Endothelial cell (in vitro differentiated cells): ENCODE data around the gene RLBP1. TPM values are rescaled to one million over a fixed set of nuclear protein-coding genes. Genes with fewer than 3 reads are reported as not detected.

Experiments used
- DNase-seq: peaks from one replicate; pipeline ENCODE4 v3.0.0; 2021; ENCODE audit warnings: low spot score
- H3K27ac Mint-ChIP-seq: one replicate; pipeline ENCODE4 v1.8.0; 2021; ENCODE audit warnings: mixed read lengths, inconsistent platforms; ENCODE audit not compliant: unreplicated experiment
- H3K27me3 Mint-ChIP-seq: one replicate; pipeline ENCODE4 v1.8.0; 2021; ENCODE audit warnings: mild to moderate bottlenecking, moderate library complexity, mixed read lengths, inconsistent platforms; ENCODE audit not compliant: unreplicated experiment
- H3K36me3 Mint-ChIP-seq: one replicate; pipeline ENCODE4 v1.8.0; 2021; ENCODE audit warnings: mild to moderate bottlenecking, low read depth, mixed read lengths, inconsistent platforms; ENCODE audit not compliant: unreplicated experiment
- H3K4me1 Mint-ChIP-seq: one replicate; pipeline ENCODE4 v1.8.0; 2021; ENCODE audit warnings: mild to moderate bottlenecking, mixed read lengths, inconsistent platforms; ENCODE audit not compliant: unreplicated experiment
- H3K4me3 Mint-ChIP-seq: one replicate; pipeline ENCODE4 v1.8.0; 2021; ENCODE audit warnings: mild to moderate bottlenecking, mixed read lengths, inconsistent platforms; ENCODE audit not compliant: unreplicated experiment
- H3K9me3 Mint-ChIP-seq: one replicate; pipeline ENCODE4 v1.8.0; 2021; ENCODE audit warnings: mixed read lengths, inconsistent platforms; ENCODE audit not compliant: unreplicated experiment
- CTCF ChIP-seq: fragments of 200-600 bp; sonication (generic); IDR thresholded peaks from one replicate; pipeline ENCODE4 v1.5.0; 2021; ENCODE audit warnings: antibody characterized with exemption; ENCODE audit not compliant: unreplicated experiment
- total RNA-seq: library from RNA; stranded (reverse); fragmentation: NEBNext Ultra II Directional; extraction: Animal tissue kit (Norgen Biotek cat#: 25700); gene quantifications from one replicate; pipeline ENCODE4 v1.2.1, GENCODE V29; 2021; ENCODE audit not compliant: unreplicated experiment

The RLBP1 gene
- total RNA-seq, 1 donor from 2014 or later: not detected

- H3K27me3 Mint-ChIP-seq: no peaks in the 10 kb centered on the region
- H3K36me3 Mint-ChIP-seq: no peaks in the 10 kb centered on the region
- H3K4me3 Mint-ChIP-seq: no peak overlapping the region
- TF ChIP-seq CTCF: no peak
- no peak overlapping the region for H3K27ac Mint-ChIP-seq
- H3K4me1 Mint-ChIP-seq: peaks cover 9% of the 10 kb centered on the region
- H3K9me3 Mint-ChIP-seq: no peaks in the 10 kb centered on the region
- no peak for DNase-seq
These were observed 55.7 kb downstream of the RLBP1 start for GRCh38 chr15:89165677-89166076.

DNA sequence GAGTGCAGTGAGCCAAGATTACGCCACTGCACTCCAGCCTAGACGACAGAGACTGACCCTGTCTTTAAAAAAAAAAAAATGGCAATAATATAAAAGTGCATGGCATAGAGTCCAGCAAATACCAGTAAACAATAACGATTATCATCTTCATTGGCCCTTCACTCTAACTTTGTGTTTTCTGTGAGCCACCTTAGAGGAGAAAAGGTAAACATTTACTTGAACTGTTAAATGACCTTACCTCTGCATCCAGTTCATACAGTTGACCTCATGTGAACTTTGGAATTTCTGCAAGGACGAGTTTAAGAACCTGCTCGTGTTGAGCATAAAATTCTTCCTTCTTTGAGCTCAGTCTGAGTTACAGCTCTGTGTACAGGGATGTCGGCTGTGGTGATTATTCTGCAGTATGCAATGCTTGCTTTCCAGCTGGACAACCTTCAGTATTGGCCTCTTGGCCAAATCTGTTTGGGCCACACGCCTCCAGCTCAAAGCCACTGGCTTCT is 56.6 kb downstream of the RLBP1 start:
- Mint-ChIP-seq H3K27me3 (no peaks in the 10 kb centered on the region), H3K36me3 (no peaks in the 10 kb centered on the region), H3K4me1 (peaks cover 9% of the 10 kb centered on the region), H3K4me3 (no peak overlapping the region), H3K9me3 (no peaks in the 10 kb centered on the region), H3K27ac (no peak overlapping the region)
- DNase-seq: no peak
- TF ChIP-seq CTCF: no peak

- H3K4me3 Mint-ChIP-seq: no peak overlapping the region
- no peak for TF ChIP-seq CTCF
- H3K9me3 Mint-ChIP-seq: no peaks in the 10 kb centered on the region
- no peaks in the 10 kb centered on the region for H3K36me3 Mint-ChIP-seq
- no peak overlapping the region for H3K27ac Mint-ChIP-seq
- no peaks in the 10 kb centered on the region for H3K27me3 Mint-ChIP-seq
- peaks cover 9% of the 10 kb centered on the region for H3K4me1 Mint-ChIP-seq
- DNase-seq: no peak
These were observed 57.9 kb downstream of the RLBP1 start for GRCh38 chr15:89163271-89164055.

GRCh38 chr15:89161666-89162065 is 59.7 kb downstream of the RLBP1 start:
- H3K9me3 Mint-ChIP-seq: no peaks in the 10 kb centered on the region
- no peak for TF ChIP-seq CTCF
- H3K27ac Mint-ChIP-seq: no peak overlapping the region
- no peaks in the 10 kb centered on the region for H3K36me3 Mint-ChIP-seq
- no peak overlapping the region for H3K4me3 Mint-ChIP-seq
- DNase-seq: no peak
- H3K4me1 Mint-ChIP-seq: peaks cover 6% of the 10 kb centered on the region
- no peaks in the 10 kb centered on the region for H3K27me3 Mint-ChIP-seq

Other genes starting within 250 kb of the RLBP1 start
- 32.3 TPM for gene ABHD2, start 133.1 kb downstream of the RLBP1 start, total RNA-seq
- 28.6 TPM for gene FANCI, start 22.4 kb upstream of the RLBP1 start, total RNA-seq
- gene POLG, start 113.2 kb upstream of the RLBP1 start, total RNA-seq: 64.5 TPM